Fibroblast of lung (primary cell): Measurements from ENCODE around the gene RYR1. TPM values are rescaled to one million over a fixed set of nuclear protein-coding genes. Genes with fewer than 3 reads are reported as not detected.
"Not testable (repeated sequence)": the region's sequence is repeated elsewhere in the genome, so short reads cannot be mapped to it uniquely, and the experiment has no call there.

Experiments
- DNase-seq, 2 donors: peaks; one replicate each; pipeline versions ENCODE4 v3.0.0 to v3.0.0-alpha.2; 2010; ENCODE audit warnings: low read depth in 2 of 2
- H2AFZ ChIP-seq: 2 replicates; pipeline ENCODE4 v1.5.1; 2012; ENCODE audit warnings: low read length, control low read depth, inconsistent platforms
- H3K27ac ChIP-seq: 2 replicates; pipeline ENCODE4 v1.5.1; 2011; ENCODE audit warnings: low read length, control low read depth; ENCODE audit not compliant: insufficient read depth
- H3K27me3 ChIP-seq: 2 replicates; pipeline ENCODE4 v1.5.1; 2011; ENCODE audit warnings: mild to moderate bottlenecking, low read length; ENCODE audit not compliant: control insufficient read depth, insufficient read depth
- H3K36me3 ChIP-seq: 2 replicates; pipeline ENCODE4 v1.5.1; 2011; ENCODE audit warnings: low read length; ENCODE audit not compliant: control insufficient read depth, insufficient read depth
- H3K4me1 ChIP-seq: 2 replicates; pipeline ENCODE4 v1.5.1; 2011; ENCODE audit warnings: low read length; ENCODE audit not compliant: control insufficient read depth, insufficient read depth; ENCODE audit errors: extremely low read depth
- H3K4me2 ChIP-seq: 2 replicates; pipeline ENCODE4 v1.5.1; 2011; ENCODE audit warnings: low read length, control low read depth; ENCODE audit not compliant: insufficient read depth; ENCODE audit errors: extremely low read depth
- H3K4me3 ChIP-seq, 4 experiments: fragments of 200-600 bp in 1 of 4; sonication (generic) in 1 of 4; replicated peaks in 1 of 4; 2 replicates each; pipeline ENCODE4 v1.5.1; 2011 to 2016; ENCODE audit warnings: low read length in 4 of 4, low read depth in 3 of 4, mild to moderate bottlenecking in 3 of 4, control low read depth in 2 of 4, inconsistent platforms in 1 of 4, mixed read lengths in 1 of 4; ENCODE audit not compliant: insufficient read depth in 1 of 4; ENCODE audit errors: control extremely low read depth in 1 of 4
- H3K79me2 ChIP-seq: 2 replicates; pipeline ENCODE4 v1.5.1; 2012; ENCODE audit warnings: mild to moderate bottlenecking, low read length, inconsistent platforms; ENCODE audit not compliant: control insufficient read depth, insufficient read depth
- H3K9ac ChIP-seq: 2 replicates; pipeline ENCODE4 v1.5.1; 2011; ENCODE audit warnings: mild to moderate bottlenecking, low read length, control low read depth; ENCODE audit not compliant: insufficient read depth
- H3K9me3 ChIP-seq: 2 replicates; pipeline ENCODE4 v1.5.1; 2012; ENCODE audit warnings: low read depth, low read length; ENCODE audit not compliant: control insufficient read depth, insufficient read depth
- H4K20me1 ChIP-seq: 2 replicates; pipeline ENCODE4 v1.5.1; 2011; ENCODE audit warnings: low read length; ENCODE audit not compliant: control insufficient read depth, insufficient read depth; ENCODE audit errors: extremely low read depth
- EZH2 ChIP-seq: IDR thresholded peaks from 2 replicates; pipeline ENCODE4 v1.5.1; 2012; ENCODE audit warnings: low read length, control low read depth, mild to moderate bottlenecking; ENCODE audit errors: missing control alignments
- polyA plus RNA-seq, 2 donors: library from polyadenylated mRNA; depleted of rRNA in 1 of 2; stranded (reverse) in 1 of 2; unstranded in 1 of 2; fragments of >200 nt; gene quantifications; 2 replicates each; pipeline ENCODE4 v1.2.1, GENCODE V29; 2011 to 2012; ENCODE audit warnings: missing spikeins in 1 of 2
- total RNA-seq: library from RNA; depleted of rRNA; stranded (reverse); fragments of >200 nt; gene quantifications from 2 replicates; pipeline ENCODE4 v1.2.1, GENCODE V29; 2014
- TF ChIP-seq, protein P1 (sequence below), 2 donors: IDR thresholded peaks in 1 of 2; conservative IDR thresholded peaks in 1 of 2; 1 replicate in 1 of 2; 2 replicates in 1 of 2; pipeline ENCODE4 v1.5.1; 2011 to 2012; ENCODE audit warnings: low read length in 2 of 2, control low read depth in 1 of 2, inconsistent platforms in 1 of 2, low read depth in 1 of 2, mild to moderate bottlenecking in 1 of 2

RYR1 gene
- total and polyA plus RNA-seq, 2 donors (not counting 1 experiment from before 2014, with no cell fraction given): under 0.01 TPM

DNA sequence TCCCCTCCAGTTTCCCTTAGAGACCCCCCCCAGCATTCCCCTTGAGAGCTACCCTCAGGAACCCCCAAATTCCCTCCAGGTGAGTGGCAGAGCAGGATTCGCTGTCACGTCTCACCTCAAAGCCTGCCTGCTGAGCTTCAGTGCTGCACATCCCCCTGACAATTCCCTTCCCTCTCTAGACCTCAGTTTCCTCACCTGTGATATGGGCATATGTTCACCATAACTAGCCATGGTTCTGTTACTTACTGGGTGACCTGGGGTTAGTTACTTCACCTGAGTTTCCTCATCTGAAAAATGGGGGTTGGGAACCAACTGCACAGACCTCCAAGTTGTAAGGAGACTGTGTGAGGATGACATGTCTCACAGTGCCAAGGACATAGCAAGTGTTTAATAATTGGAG lies 75.5 kb downstream of the RYR1 start:
- no peak overlapping the region for H3K27ac ChIP-seq
- no peaks in the 10 kb centered on the region for H3K4me1 ChIP-seq
- DNase-seq: no peak
- H3K4me2 ChIP-seq: no peak overlapping the region
- H3K9me3 ChIP-seq: no peaks in the 10 kb centered on the region
- no peak overlapping the region for H2AFZ ChIP-seq
- no peak overlapping the region for H3K4me3 ChIP-seq
- H3K27me3 ChIP-seq: no peaks in the 10 kb centered on the region
- no peak for TF ChIP-seq EZH2
- TF ChIP-seq, protein P1, sequence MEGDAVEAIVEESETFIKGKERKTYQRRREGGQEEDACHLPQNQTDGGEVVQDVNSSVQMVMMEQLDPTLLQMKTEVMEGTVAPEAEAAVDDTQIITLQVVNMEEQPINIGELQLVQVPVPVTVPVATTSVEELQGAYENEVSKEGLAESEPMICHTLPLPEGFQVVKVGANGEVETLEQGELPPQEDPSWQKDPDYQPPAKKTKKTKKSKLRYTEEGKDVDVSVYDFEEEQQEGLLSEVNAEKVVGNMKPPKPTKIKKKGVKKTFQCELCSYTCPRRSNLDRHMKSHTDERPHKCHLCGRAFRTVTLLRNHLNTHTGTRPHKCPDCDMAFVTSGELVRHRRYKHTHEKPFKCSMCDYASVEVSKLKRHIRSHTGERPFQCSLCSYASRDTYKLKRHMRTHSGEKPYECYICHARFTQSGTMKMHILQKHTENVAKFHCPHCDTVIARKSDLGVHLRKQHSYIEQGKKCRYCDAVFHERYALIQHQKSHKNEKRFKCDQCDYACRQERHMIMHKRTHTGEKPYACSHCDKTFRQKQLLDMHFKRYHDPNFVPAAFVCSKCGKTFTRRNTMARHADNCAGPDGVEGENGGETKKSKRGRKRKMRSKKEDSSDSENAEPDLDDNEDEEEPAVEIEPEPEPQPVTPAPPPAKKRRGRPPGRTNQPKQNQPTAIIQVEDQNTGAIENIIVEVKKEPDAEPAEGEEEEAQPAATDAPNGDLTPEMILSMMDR (conservative IDR thresholded peaks at IDR 0.05 in 1 of 2, IDR thresholded peaks at IDR 0.05 in 1 of 2; ENCODE audit: low read depth in 1 of 2, low read length in 2 of 2): no peak
- H3K9ac ChIP-seq: no peak overlapping the region
- H4K20me1 ChIP-seq: no peaks in the 10 kb centered on the region
- H3K79me2 ChIP-seq: no peaks in the 10 kb centered on the region
- no peaks in the 10 kb centered on the region for H3K36me3 ChIP-seq

DNA sequence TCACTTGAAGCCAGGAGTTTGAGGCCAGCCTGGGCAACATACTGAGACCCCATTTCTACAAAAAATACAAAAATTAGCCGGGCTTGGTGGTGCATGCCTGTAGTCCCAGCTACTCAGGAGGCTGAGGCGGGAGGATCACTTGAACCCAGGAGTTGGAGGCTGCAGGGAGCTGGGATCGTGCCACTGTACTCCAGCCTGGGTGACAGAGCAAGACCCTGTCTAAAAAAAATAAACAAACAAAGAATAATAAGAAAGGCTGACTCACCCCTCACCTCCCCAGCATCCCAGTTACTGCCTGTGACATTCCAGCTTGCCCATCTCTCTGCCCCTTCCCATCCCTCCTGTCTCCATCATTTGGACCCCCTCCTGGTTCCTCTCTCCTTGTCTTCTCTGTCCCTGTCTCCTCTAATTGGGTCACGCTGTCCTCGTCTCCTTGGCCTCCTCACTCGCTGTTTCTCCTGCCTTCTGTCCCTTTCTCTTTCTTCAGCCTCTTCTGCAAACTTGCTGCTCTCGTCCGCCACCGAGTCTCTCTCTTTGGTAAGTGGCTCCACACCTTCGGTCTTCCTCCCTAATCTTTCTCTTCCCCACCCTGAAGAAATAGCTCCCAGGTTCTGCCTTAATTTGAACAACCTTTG lies 77.7 kb downstream of the RYR1 start:
- no peak overlapping the region for H3K9ac ChIP-seq
- H3K4me1 ChIP-seq: no peaks in the 10 kb centered on the region
- H3K27me3 ChIP-seq: no peaks in the 10 kb centered on the region
- H2AFZ ChIP-seq: no peak overlapping the region
- DNase-seq: no peak
- TF ChIP-seq EZH2: no peak
- TF ChIP-seq, protein P1 (conservative IDR thresholded peaks at IDR 0.05 in 1 of 2, IDR thresholded peaks at IDR 0.05 in 1 of 2; ENCODE audit: low read depth in 1 of 2, low read length in 2 of 2): no peak
- no peaks in the 10 kb centered on the region for H4K20me1 ChIP-seq
- H3K36me3 ChIP-seq: no peaks in the 10 kb centered on the region
- H3K4me2 ChIP-seq: no peak overlapping the region
- no peak overlapping the region for H3K4me3 ChIP-seq
- H3K9me3 ChIP-seq: no peaks in the 10 kb centered on the region
- H3K79me2 ChIP-seq: no peaks in the 10 kb centered on the region
- H3K27ac ChIP-seq: no peak overlapping the region

DNA sequence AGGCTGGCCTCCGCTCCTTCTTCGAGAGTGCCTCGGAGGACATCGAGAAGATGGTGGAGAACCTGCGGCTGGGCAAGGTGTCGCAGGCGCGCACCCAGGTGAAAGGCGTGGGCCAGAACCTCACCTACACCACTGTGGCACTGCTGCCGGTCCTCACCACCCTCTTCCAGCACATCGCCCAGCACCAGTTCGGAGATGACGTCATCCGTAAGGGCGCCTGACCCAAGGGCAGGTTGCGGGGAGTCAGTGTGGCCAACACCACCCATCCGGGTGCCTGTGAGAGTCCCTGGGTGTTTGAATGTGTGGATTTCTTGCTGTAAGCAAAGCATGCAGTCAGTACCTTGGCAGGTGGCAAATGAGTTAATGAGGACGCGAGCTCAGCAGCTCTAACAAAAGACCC lies 78.8 kb downstream of the RYR1 start:
- TF ChIP-seq EZH2: no peak
- TF ChIP-seq, protein P1 (conservative IDR thresholded peaks at IDR 0.05 in 1 of 2, IDR thresholded peaks at IDR 0.05 in 1 of 2; ENCODE audit: low read depth in 1 of 2, low read length in 2 of 2): no peak

DNA sequence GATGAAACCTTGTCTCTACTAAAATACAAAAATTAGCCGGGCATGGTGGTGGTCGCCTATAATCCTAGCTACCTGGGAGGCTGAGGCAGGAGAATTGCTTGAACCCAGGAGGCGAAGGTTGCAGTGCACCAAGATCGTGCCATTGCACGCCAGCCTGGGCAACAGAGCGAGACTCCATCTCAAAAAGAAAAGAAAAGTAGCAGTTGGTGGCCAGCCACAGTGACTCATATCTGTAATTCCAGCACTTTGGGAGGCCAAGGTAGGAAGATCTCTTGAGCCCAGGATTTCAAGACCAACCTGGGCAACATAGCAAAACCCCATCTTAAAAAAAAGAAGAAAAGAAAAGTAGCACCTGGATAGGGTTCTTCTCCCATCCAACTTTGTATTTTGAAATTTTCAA lies 79.7 kb downstream of the RYR1 start:
- H3K9me3 ChIP-seq, H4K20me1 ChIP-seq, H3K27ac ChIP-seq, H3K79me2 ChIP-seq, H2AFZ ChIP-seq, H3K36me3 ChIP-seq, DNase-seq, H3K4me1 ChIP-seq, H3K27me3 ChIP-seq, H3K9ac ChIP-seq, H3K4me3 ChIP-seq, H3K4me2 ChIP-seq: not testable (repeated sequence)

More for the DNA sequence above, 78.8 kb downstream of the RYR1 start:
- Histone ChIP-seq H2AFZ (no peak overlapping the region), H3K27ac (no peak overlapping the region), H3K79me2 (no peaks in the 10 kb centered on the region), H4K20me1 (no peaks in the 10 kb centered on the region), H3K4me2 (no peak overlapping the region), H3K9me3 (no peaks in the 10 kb centered on the region), H3K4me3 (no peak overlapping the region), H3K9ac (no peak overlapping the region), H3K4me1 (no peaks in the 10 kb centered on the region), H3K36me3 (no peaks in the 10 kb centered on the region), H3K27me3 (no peaks in the 10 kb centered on the region)
- DNase-seq: no peak
